IMR-90 (cell line): ENCODE measurements around the gene NTM. TPM values are rescaled to one million over a fixed set of nuclear protein-coding genes. Genes with fewer than 3 reads are reported as not detected.
A peak's percentile ranks its signal among the peaks of the same experiment; 100 is the strongest.

ENCODE experiments used
- ATAC-seq: fragments of 200-7000 bp; cut with Tn5 transposase; 2 replicates; pipeline ENCODE4 v1.9.1; 2020; ENCODE audit warnings: low read depth, mild to moderate bottlenecking, moderate library complexity
- BruUV-seq: library from RNA; stranded (reverse); fragments of 400-500 nt; replicated peaks from 2 replicates; lab custom pipeline; 2021; lab: Mats Ljungman, UMichigan
- CTCF ChIA-PET: fragments of 300-600 bp; formaldehyde crosslinking; extraction: SDS; loops from one replicate; lab custom pipeline; 2021; ENCODE audit warnings: antibody characterized with exemption; lab: Yijun Ruan, JAX
- POLR2A ChIA-PET: fragments of 300-600 bp; sonication (Branson Sonifier 250); formaldehyde crosslinking; loops from one replicate; lab custom pipeline; 2022; ENCODE audit warnings: antibody characterized with exemption; ENCODE audit not compliant: unreplicated experiment; lab: Charles Lee
- DNase-seq: peaks from one replicate; pipeline ENCODE4 v3.0.0; 2013
- H2AFZ ChIP-seq: replicated peaks from 2 replicates; pipeline ENCODE3; 2013; ENCODE audit warnings: low read length, mild to moderate bottlenecking; ENCODE audit not compliant: poor library complexity
- H2AK5ac ChIP-seq: 2 replicates; pipeline ENCODE4 v1.6.1; 2013; ENCODE audit warnings: low read depth, low read length, inconsistent platforms
- H2AK9ac ChIP-seq: replicated peaks from 2 replicates; pipeline ENCODE3; 2013; ENCODE audit warnings: mild to moderate bottlenecking, low read depth, low read length, moderate library complexity; ENCODE audit not compliant: poor library complexity
- H2BK120ac ChIP-seq: 2 replicates; pipeline ENCODE4 v1.6.1; 2013; ENCODE audit warnings: low read depth, low read length, inconsistent platforms
- H2BK15ac ChIP-seq: 3 replicates; pipeline ENCODE4 v1.6.1; 2013; ENCODE audit warnings: low read depth, low read length, inconsistent platforms
- H2BK20ac ChIP-seq: 2 replicates; pipeline ENCODE4 v1.6.1; 2013; ENCODE audit warnings: low read depth, mild to moderate bottlenecking, inconsistent platforms, low read length, moderate library complexity
- H2BK5ac ChIP-seq: 2 replicates; pipeline ENCODE4 v1.6.1; 2013; ENCODE audit warnings: mild to moderate bottlenecking, low read depth, low read length, inconsistent platforms; ENCODE audit not compliant: poor library complexity, severe bottlenecking
- H3K14ac ChIP-seq: replicated peaks from 2 replicates; pipeline ENCODE4 v1.6.1; 2013; ENCODE audit warnings: low read depth, low read length, inconsistent platforms
- H3K18ac ChIP-seq: 2 replicates; pipeline ENCODE4 v1.6.1; 2013; ENCODE audit warnings: low read depth, low read length, control low read depth
- H3K23ac ChIP-seq: 2 replicates; pipeline ENCODE4 v1.6.1; 2013; ENCODE audit warnings: low read depth, low read length, inconsistent platforms
- H3K27ac ChIP-seq: 2 replicates; pipeline ENCODE4 v1.5.1; 2013; ENCODE audit warnings: mild to moderate bottlenecking, control low read depth, low read length; ENCODE audit not compliant: insufficient read depth
- H3K27me3 ChIP-seq: 2 replicates; pipeline ENCODE4 v1.6.1; 2013; ENCODE audit warnings: low read length; ENCODE audit not compliant: control insufficient read depth, insufficient read depth
- H3K36me3 ChIP-seq: 2 replicates; pipeline ENCODE4 v1.6.1; 2013; ENCODE audit warnings: low read length, mixed read lengths; ENCODE audit not compliant: control insufficient read depth, insufficient read depth
- H3K4ac ChIP-seq: 2 replicates; pipeline ENCODE4 v1.6.1; 2013; ENCODE audit warnings: low read depth, low read length, inconsistent platforms
- H3K4me1 ChIP-seq: 2 replicates; pipeline ENCODE4 v1.6.1; 2013; ENCODE audit warnings: low read length, mixed read lengths; ENCODE audit not compliant: control insufficient read depth, insufficient read depth
- H3K4me2 ChIP-seq: 2 replicates; pipeline ENCODE4 v1.6.1; 2013; ENCODE audit warnings: low read depth, mild to moderate bottlenecking, control low read depth, low read length, moderate library complexity
- H3K4me3 ChIP-seq: 2 replicates; pipeline ENCODE4 v1.5.1; 2013; ENCODE audit warnings: low read depth, mild to moderate bottlenecking, control low read depth, low read length, moderate library complexity; ENCODE audit not compliant: insufficient read depth
- H3K56ac ChIP-seq: 2 replicates; pipeline ENCODE4 v1.6.1; 2013; ENCODE audit warnings: low read length, inconsistent platforms; ENCODE audit not compliant: insufficient read depth; ENCODE audit errors: extremely low read depth
- H3K79me1 ChIP-seq, 2 experiments: 2 replicates each; pipeline ENCODE4 v1.6.1; 2013; ENCODE audit warnings: low read length in 2 of 2, inconsistent platforms in 1 of 2, low read depth in 1 of 2
- H3K9ac ChIP-seq: 2 replicates; pipeline ENCODE4 v1.6.1; 2013; ENCODE audit warnings: low read depth, low read length, control low read depth
- H3K9me1 ChIP-seq: 2 replicates; pipeline ENCODE4 v1.6.1; 2013; ENCODE audit warnings: low read length, inconsistent platforms; ENCODE audit not compliant: insufficient read depth
- H3K9me3 ChIP-seq: 2 replicates; pipeline ENCODE4 v1.6.1; 2013; ENCODE audit warnings: low read length; ENCODE audit not compliant: control insufficient read depth, insufficient read depth
- H4K20me1 ChIP-seq: 2 replicates; pipeline ENCODE4 v1.6.1; 2013; ENCODE audit warnings: low read length, inconsistent platforms; ENCODE audit not compliant: insufficient read depth
- H4K5ac ChIP-seq: 2 replicates; pipeline ENCODE4 v1.6.1; 2013; ENCODE audit warnings: mild to moderate bottlenecking, low read depth, low read length, control low read depth
- H4K8ac ChIP-seq, 2 experiments: 2 replicates each; pipeline ENCODE4 v1.6.1; 2013; ENCODE audit warnings: low read depth in 2 of 2, low read length in 2 of 2, control low read depth in 1 of 2, inconsistent platforms in 1 of 2
- H4K91ac ChIP-seq: 2 replicates; pipeline ENCODE4 v1.6.1; 2013; ENCODE audit warnings: low read depth, low read length, inconsistent platforms; ENCODE audit not compliant: insufficient read depth
- BHLHE40 ChIP-seq: fragments of 150-350 bp; IDR thresholded peaks from 2 replicates; pipeline ENCODE4 v1.6.1; 2016; ENCODE audit warnings: mild to moderate bottlenecking, low read depth, low read length
- CEBPB ChIP-seq: IDR thresholded peaks from 2 replicates; pipeline ENCODE4 v1.6.1; 2012; ENCODE audit warnings: low read depth, low read length, improper control_type of control experiment
- ELK1 ChIP-seq: fragments of 150-350 bp; IDR thresholded peaks from 2 replicates; pipeline ENCODE4 v1.6.1; 2016; ENCODE audit warnings: low read depth, mild to moderate bottlenecking, low read length, moderate library complexity, borderline replicate concordance
- MAFK ChIP-seq: IDR thresholded peaks from 2 replicates; pipeline ENCODE4 v1.6.1; 2012; ENCODE audit warnings: low read depth, low read length, improper control_type of control experiment
- NFE2L2 ChIP-seq: fragments of 150-350 bp; IDR thresholded peaks from 2 replicates; pipeline ENCODE4 v1.6.1; 2016; ENCODE audit warnings: low read depth, mild to moderate bottlenecking, low read length
- POLR2A ChIP-seq: IDR thresholded peaks from 2 replicates; pipeline ENCODE4 v1.6.1; 2012; ENCODE audit warnings: mild to moderate bottlenecking, low read depth, low read length
- RFX5 ChIP-seq: IDR thresholded peaks from 2 replicates; pipeline ENCODE4 v1.8.0; 2012; ENCODE audit warnings: low read depth, mild to moderate bottlenecking, low read length, moderate library complexity
- WGBS, 2 experiments: methylation state at CpG; one replicate each; pipeline versions ENCODE4 v1.1.5 to v1.1.7; 2013; ENCODE audit warnings: missing lambda C conversion rate in 2 of 2; ENCODE audit not compliant: insufficient read length in 1 of 2; ENCODE audit errors: extremely low coverage in 2 of 2; 5-methylcytosine and 5-hydroxymethylcytosine counted together
- dilution Hi-C: fragments of 300-500 bp; cut with HindIII; formaldehyde crosslinking; loops from one replicate; pipeline ENCODE4 v1.14.3; 2018; ENCODE audit warnings: low sequenced_read_pairs; ENCODE audit not compliant: unreplicated experiment
- in situ Hi-C: fragments of 300-500 bp; cut with MboI; formaldehyde crosslinking; loops from 3 replicates; pipeline ENCODE4 v1.14.3; 2019; ENCODE audit warnings: low sequenced_read_pairs, inconsistent platforms, mixed read lengths
- intact Hi-C: fragments of 100-400 bp; cut with micrococcal nuclease; formaldehyde crosslinking; loops from 2 replicates; pipeline ENCODE4 v1.10.0; 2022
- polyA plus RNA-seq, 3 experiments: library from polyadenylated mRNA; depleted of rRNA; stranded (reverse); fragments of >200 nt; gene quantifications; 2 replicates each; pipeline ENCODE4 v1.2.3, GENCODE V29; 2012; ENCODE audit warnings: low replicate concordance in 1 of 3
- total RNA-seq: library from RNA; depleted of rRNA; stranded (reverse); fragments of >200 nt; gene quantifications from 2 replicates; pipeline ENCODE4 v1.2.3, GENCODE V29; 2012
- TF ChIP-seq, protein P1 (sequence below): conservative IDR thresholded peaks from 2 replicates; pipeline ENCODE4 v1.5.1; 2012; ENCODE audit warnings: mild to moderate bottlenecking, low read depth, low read length, improper control_type of control experiment

NTM gene
- total and polyA plus RNA-seq, 2 of the 4 experiments (the other 2 are of a cell fraction) = 19.5 to 25.5 TPM

GRCh38 chr11:131895865-131896264 is 525.5 kb downstream of the NTM start:
- H3K4me2 ChIP-seq = no peak overlapping the region
- no TSS peak for BruUV-seq

More at GRCh38 chr11:131895865-131896264, 525.5 kb downstream of the NTM start:
- Histone ChIP-seq H4K8ac (peak overlapping the region in 1 of 2 experiments; percentile 61; a peak in 1 of 4 replicates), H3K9me3 (no peaks in the 10 kb centered on the region), H4K91ac (peak overlapping the region; percentile 38; the same call in 1 of the 2 replicates), H2AFZ (no peak overlapping the region), H2BK120ac (peak overlapping the region; percentile 54; the same call in 1 of the 2 replicates), H3K4me3 (no peak overlapping the region), H2BK20ac (peak overlapping the region; percentile 84), H2AK5ac (peak overlapping the region; percentile 52; the same call in 1 of the 2 replicates), H3K9ac (no peak overlapping the region), H3K56ac (no peak overlapping the region), H3K27me3 (no peaks in the 10 kb centered on the region), H3K14ac (peak overlapping the region; percentile 50; the same call in 1 of the 2 replicates), H3K18ac (peak overlapping the region; percentile 89; the same call in 1 of the 2 replicates), H3K23ac (peak overlapping the region; percentile 39; the same call in 1 of the 2 replicates), H3K79me1 (peaks cover 0 to 12% of the 10 kb centered on the region in 2 experiments; a peak in 1 of 4 replicates), H4K20me1 (no peaks in the 10 kb centered on the region), H2BK5ac (peak overlapping the region; percentile 43), H2AK9ac (no peak overlapping the region), H2BK15ac (peak overlapping the region; percentile 33; the same call in 1 of the 3 replicates), H3K4ac (peak overlapping the region; percentile 48), H4K5ac (peak overlapping the region; percentile 72; the same call in 1 of the 2 replicates), H3K4me1 (peaks cover 9% of the 10 kb centered on the region), H3K36me3 (no peaks in the 10 kb centered on the region), H3K27ac (no peak overlapping the region), H3K9me1 (peaks cover 16% of the 10 kb centered on the region)
- dilution Hi-C loops = no loop called here
- in situ Hi-C loops = loop anchor here (25.0 kb wide), 2 partner anchors 984 to 1484 kb away; partner anchors contain the start of gene SNX19
- DNase-seq = no peak
- no peak for ATAC-seq
- ChIA-PET POLR2A (no interaction called here), CTCF (interaction anchor here (0.9 kb wide), 1 partner anchor 17 kb away, joined by 3 read pairs; no protein-coding TSS in a partner anchor)
- TF ChIP-seq BHLHE40 (no peak), POLR2A (no peak), NFE2L2 (no peak), MAFK (no peak), ELK1 (no peak), CEBPB (no peak), RFX5 (no peak)
- TF ChIP-seq, protein P1, sequence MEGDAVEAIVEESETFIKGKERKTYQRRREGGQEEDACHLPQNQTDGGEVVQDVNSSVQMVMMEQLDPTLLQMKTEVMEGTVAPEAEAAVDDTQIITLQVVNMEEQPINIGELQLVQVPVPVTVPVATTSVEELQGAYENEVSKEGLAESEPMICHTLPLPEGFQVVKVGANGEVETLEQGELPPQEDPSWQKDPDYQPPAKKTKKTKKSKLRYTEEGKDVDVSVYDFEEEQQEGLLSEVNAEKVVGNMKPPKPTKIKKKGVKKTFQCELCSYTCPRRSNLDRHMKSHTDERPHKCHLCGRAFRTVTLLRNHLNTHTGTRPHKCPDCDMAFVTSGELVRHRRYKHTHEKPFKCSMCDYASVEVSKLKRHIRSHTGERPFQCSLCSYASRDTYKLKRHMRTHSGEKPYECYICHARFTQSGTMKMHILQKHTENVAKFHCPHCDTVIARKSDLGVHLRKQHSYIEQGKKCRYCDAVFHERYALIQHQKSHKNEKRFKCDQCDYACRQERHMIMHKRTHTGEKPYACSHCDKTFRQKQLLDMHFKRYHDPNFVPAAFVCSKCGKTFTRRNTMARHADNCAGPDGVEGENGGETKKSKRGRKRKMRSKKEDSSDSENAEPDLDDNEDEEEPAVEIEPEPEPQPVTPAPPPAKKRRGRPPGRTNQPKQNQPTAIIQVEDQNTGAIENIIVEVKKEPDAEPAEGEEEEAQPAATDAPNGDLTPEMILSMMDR = no peak
- no CpG with 5 or more reads among the region's 2 CpGs for WGBS, 2 experiments
- intact Hi-C loops = loop anchor here (5.0 kb wide), 1 partner anchor 176 kb away; no protein-coding TSS in a partner anchor
